Islet of Langerhans (tissue), 1 donor: ENCODE results near the gene PAMR1.

Experiments
- FAIRE-seq: peaks from one replicate; lab custom pipeline; 2011; peaks lifted over from hg19 to GRCh38; lab: Jason Lieb, UNC

PAMR1 gene

GRCh38 chr11:35402751-35403660, 122.4 kb downstream of the PAMR1 start:
- no peak for FAIRE-seq

GRCh38 chr11:35398881-35399280, 126.5 kb downstream of the PAMR1 start:
- no peak for FAIRE-seq

GRCh38 chr11:35394941-35395340, 130.5 kb downstream of the PAMR1 start:
- FAIRE-seq: no peak

GRCh38 chr11:35393098-35393497, 132.3 kb downstream of the PAMR1 start:
- no peak for FAIRE-seq

GRCh38 chr11:35391922-35392688, 133.3 kb downstream of the PAMR1 start:
- peak; percentile 36 for FAIRE-seq

- FAIRE-seq: no peak
These were observed 134.4 kb downstream of the PAMR1 start for GRCh38 chr11:35390737-35391682.

- no peak for FAIRE-seq
These were observed 135.4 kb downstream of the PAMR1 start for GRCh38 chr11:35389897-35390465.

GRCh38 chr11:35389112-35389511, 136.3 kb downstream of the PAMR1 start:
- no peak for FAIRE-seq

GRCh38 chr11:35388061-35388460, 137.4 kb downstream of the PAMR1 start:
- FAIRE-seq: no peak

GRCh38 chr11:35387111-35387982, 138.1 kb downstream of the PAMR1 start:
- FAIRE-seq: no peak

GRCh38 chr11:35383953-35384352, 141.5 kb downstream of the PAMR1 start:
- FAIRE-seq: no peak
